Hematopoietic multipotent progenitor cell treated with erythropoietin and hydrocortisone succinate and interleukin-3 and kit ligand, for 8 days (in vitro differentiated cells): ENCODE data around the gene PAQR9.

ENCODE experiments used
- DNase-seq: peaks from one replicate; pipeline ENCODE4 v3.0.0-alpha.2; 2015

PAQR9 gene

DNA sequence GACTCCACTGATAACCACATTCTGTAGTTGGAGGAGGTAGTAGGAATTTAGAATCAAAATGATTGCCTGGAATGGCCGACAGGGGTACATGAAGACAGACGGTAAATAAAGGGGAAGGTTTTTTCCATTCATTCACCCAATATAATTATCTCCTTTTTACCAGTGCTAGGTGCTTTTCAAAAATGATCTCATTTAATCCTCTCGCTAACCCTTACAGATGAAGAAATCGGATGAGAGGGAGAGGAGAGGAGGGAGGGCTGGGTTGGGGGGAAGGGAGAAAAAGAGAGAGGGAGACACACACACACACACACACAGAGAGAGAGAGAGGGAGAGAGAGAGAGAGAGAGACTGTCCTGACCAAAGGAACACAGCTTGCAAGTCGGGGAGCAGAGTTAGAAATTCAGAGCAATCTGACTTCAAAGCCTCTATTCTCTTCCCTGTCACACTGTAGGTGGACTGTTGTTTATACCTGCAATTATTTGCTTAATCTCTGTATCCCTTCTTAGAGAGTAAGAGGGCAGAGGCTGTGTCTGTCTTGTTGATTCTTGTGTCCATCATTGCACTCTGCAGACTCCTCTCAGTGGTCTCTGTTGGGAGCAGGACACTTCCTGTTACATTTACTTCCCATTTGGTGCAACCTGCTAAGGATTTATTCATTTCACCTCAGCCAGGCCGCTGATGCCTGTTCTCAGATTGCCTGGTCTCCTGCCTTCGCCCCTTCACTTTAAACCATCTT, 18.7 kb upstream of the PAQR9 start:
- DNase-seq, result no peak

- peak; percentile 39 for DNase-seq
These were observed 17.6 kb upstream of the PAQR9 start for GRCh38 chr3:142981108-142981507.

GRCh38 chr3:142977399-142977728, 13.9 kb upstream of the PAQR9 start:
- peak; percentile 86 for DNase-seq

- DNase-seq, result peak; percentile 97
These were observed 13.3 kb upstream of the PAQR9 start for GRCh38 chr3:142976621-142977398.

- no peak for DNase-seq
These were observed 12.0 kb upstream of the PAQR9 start for GRCh38 chr3:142975316-142975995.

DNA sequence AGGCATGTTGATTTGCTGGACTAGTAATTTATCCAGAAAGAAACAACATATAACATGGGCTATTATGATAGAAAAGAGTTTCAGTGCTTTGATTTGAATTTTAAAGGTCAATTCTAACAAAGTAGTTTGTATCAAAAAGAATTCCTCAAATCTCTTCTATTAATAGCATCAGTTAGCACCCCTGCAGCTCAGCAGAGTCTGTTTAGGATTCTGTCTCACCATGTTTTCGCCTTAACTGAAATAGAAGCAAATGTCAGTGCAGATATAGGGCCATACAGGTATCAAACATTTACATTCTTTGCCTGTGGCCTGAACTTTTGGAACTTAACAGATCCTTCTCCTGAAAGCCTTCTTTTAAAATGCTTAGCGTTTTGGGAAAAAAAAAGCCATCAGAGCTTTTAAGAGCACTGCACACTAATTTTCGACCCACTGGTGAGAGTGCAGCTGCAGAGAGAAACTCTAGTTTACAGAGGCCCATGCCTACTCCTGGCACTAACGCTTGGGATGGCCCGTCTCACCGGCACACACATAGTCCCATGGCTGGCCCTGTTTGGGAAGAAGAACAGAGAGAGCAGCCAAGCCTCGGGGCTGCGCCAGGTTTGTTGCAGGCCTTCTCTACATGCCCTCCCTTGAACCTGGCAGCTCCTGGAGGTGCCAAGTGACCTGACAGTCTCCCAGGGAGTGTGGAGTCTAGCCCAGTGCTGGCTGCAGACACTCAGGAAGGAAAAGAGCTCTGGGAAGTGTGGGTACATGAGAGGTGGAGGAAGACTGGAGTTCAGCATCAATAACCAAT, 9.9 kb upstream of the PAQR9 start:
- DNase-seq, result no peak

DNA sequence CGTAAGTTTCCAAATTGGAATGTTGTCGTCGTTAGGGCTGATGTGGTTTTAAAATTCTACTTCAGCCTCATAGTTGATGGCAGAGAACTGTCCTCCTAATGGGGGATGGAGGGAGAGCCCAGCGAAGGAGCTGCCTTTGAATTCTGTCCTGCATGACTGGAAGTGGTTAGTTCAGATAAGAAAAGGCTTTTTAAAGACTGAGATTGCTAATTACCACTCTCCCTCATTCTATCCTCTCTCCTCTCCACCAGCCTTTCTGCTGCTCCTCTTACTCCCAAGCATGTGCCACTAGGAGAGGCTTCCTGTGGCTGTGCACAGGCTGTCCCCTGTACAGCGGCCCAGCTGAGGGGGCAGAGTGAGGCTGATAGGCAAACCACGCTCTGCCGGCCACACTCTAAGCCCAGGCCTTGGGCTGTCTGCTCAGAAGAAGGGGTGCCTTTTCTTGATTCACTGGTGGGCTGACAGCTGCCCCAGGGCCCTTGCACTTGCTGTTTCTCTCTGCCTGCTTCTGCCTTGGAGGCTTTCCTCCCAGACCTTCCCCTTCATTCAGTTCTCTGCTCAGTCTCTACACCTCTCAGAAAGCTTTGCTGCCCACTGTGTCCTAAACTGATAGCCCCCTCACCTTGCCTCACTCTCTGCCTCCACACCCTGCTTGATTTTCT, 8.7 kb upstream of the PAQR9 start:
- no peak for DNase-seq

GRCh38 chr3:142971431-142971830, 8.0 kb upstream of the PAQR9 start:
- DNase-seq, result no peak

GRCh38 chr3:142968319-142969025, 5.0 kb upstream of the PAQR9 start:
- peak; percentile 93 for DNase-seq

GRCh38 chr3:142966808-142967207, 3.3 kb upstream of the PAQR9 start:
- DNase-seq, result no peak

DNA sequence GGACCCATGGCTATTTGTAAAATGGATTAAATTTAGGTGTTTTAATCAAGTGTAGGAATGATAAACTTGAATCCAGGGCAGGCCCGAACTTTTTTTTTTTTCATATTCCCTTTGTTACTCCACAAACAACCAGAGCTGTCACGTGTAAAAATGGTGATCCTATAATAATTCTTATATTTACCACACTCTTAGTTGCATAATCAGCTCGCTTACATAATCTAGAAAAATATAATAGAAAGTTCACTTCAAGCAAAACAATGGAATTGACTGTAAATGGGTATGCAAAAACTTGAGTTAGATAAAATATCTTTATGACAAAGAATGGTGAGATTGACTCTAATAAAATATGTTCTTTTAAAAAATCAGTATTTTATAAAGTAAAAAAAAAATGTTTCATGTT, 2.1 kb upstream of the PAQR9 start:
- no peak for DNase-seq

DNA sequence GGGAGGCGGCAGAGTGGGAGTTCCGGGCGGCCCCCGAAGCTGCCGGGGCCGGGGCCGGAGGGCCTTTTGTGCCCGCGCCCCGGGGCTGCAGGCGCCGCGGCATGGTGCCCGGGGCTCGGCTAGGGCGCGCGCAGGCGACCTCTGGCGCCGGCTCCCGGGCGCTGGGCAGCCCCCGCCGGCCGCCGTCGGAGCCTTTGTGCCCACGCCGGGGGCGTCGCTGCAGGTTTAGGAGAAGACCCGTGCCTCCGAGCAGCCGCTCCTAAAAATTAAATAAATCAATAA, 299 bp downstream of the PAQR9 start:
- no peak for DNase-seq

- DNase-seq, result no peak
These were observed 797 bp downstream of the PAQR9 start for GRCh38 chr3:142962520-142963233.

DNA sequence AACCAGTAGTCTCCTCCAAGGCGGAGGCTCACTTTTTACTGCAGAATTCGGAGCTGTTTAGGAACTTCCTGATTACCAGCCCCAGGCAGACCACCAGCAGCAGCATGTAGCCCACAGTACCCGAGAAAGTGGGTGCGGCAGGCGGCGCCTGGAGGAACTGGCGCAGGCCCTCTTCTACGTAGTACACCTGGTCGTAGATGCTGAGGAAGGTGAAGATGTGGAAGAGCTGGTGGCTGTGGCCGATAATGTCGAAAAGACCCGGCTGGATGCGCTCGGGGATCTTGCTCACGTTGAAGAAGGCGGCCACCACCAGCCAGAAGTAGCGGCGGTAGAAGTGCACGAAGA, 1.3 kb downstream of the PAQR9 start:
- no peak for DNase-seq

DNA sequence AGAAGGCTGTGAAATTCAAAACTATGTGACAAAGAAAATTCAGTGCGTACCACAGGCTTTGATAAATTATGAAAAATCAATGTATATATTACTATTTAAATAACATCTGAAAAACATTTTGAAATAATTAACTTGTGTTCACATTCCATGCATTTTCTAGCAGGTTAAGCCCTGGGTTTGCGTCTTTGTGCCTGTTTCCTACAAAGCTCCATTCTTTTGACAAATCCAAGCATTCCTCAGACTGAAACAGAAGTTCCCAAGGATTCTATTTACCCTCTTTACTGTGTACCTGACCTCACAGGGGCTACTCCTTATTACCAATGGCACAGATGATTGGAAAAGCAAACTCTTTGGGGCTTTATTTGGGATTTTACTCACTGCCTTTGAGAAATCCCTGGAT, 1.9 kb downstream of the PAQR9 start:
- no peak for DNase-seq

DNA sequence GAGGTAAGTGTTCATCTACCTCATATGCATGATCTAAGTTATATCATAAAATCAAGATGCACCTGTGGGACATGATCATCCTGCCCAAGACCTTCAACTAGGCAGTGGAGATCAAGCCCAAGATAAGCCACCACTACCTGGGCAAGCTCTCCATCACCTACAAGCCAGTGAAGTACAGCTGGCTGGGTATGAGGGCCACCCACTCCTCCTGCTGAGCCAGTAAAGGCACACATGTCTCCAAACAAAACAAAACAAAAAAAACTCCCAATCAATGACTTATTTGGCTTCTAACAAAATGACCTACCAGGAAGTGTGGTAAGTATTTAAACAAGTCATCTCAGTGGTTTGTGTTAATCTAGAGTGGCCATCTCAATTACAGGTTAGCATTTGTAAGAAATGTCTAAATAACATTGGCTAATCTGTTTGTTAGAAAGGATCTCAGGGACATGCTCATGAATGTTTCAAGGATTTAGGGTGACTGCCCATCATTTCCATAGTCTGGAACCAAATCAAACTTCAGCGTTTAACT, 3.1 kb downstream of the PAQR9 start:
- no peak for DNase-seq

DNA sequence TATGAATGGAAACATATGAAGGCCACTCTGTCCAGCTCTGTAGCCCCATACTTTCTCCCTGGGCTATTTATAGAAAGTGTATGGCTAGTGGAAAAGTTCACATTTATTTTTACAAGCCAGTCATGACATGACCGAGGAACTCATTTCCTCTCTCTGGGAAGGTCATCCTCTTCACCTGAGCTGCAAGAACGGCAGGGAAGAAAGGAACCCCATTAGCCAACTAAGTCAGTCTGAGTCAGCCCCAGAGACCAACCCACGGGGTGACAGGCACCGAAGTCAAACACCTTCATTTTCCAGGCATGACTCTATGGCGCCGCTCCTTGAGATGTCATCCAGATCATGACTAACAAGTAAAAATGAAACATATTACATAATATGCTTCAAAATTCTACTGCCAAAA, 4.8 kb downstream of the PAQR9 start:
- DNase-seq, result no peak

GRCh38 chr3:142953443-142953842, 10.0 kb downstream of the PAQR9 start:
- DNase-seq, result no peak

DNA sequence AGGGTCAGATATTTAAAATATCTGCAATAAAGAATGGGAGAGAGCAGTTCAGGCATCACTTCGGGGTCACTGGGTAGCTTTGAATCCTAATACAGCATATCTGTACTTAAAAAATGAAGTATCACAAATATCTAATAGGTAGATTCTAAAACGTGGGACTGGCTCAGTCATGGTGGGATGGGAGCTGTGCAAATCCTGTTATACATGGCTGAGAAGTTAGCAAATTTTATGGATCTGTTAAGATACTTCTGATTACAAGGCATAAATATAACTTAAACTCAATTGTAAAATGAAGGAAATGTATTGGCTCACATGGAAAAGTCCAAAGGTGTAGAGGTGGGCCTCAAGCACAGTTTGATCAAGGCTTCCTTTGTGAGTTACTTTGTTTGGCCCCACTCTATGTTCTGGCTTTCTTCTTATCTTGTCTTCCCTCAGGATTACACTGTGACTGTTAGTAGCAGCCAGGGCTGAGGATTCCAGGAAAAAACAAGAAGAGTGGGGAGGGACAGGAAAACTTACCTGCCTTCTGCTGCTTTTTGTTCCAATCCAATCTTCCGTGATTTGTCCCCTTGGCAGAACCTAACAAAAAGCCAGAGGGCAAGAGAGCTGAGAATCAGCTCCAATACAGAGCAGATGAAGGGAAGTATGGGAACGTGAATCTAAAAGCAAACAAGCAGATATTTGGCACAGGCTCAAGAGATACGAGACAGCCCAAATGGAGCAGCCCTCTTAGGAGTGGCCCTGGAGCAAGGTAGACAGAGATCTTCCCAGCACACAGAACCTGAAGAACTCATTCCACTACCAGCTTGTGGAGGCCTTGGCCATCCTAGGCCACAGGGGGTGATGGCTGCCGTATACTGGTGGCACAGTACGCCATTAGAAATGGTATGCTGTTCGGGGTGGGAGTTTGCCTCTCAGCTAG, 10.9 kb downstream of the PAQR9 start:
- DNase-seq, result no peak

DNA sequence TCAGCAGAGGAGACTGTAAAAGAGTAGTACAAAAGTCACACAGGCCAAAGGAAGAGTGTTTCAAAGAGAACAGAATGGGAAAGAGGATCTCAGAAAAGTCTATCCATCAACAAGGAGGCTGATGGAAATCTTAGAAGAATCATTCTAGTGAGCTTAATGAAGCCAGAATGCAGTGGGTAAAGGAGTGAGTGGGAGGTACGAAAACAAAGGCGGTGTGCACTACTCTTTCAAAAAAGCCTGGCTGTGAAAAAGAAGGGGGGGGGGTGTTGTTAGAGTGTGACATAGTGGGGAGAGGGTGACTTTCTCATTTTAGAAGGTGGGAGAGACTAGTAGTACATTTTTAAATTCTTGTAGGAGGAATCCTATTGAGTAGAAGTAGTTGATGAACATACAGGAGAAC, 11.7 kb downstream of the PAQR9 start:
- DNase-seq, result no peak
